PFSK-1 (cell line): Measurements from ENCODE around the gene OR9Q1.

ENCODE experiments used
- FOXP2 ChIP-seq: optimal IDR thresholded peaks from 2 replicates; pipeline ENCODE3; 2011; ENCODE audit warnings: borderline replicate concordance, control low read depth, inconsistent platforms; ENCODE audit not compliant: insufficient read depth; ENCODE audit errors: extremely low read length, extremely low read depth
- POLR2AphosphoS5 ChIP-seq: IDR thresholded peaks from 2 replicates; pipeline ENCODE4 v1.6.1; 2012; ENCODE audit warnings: low read depth, mild to moderate bottlenecking, control low read depth, low read length, moderate library complexity
- SIN3A ChIP-seq: IDR thresholded peaks from 2 replicates; pipeline ENCODE4 v1.6.1; 2012; ENCODE audit warnings: mild to moderate bottlenecking, low read length, moderate library complexity, borderline replicate concordance; ENCODE audit not compliant: insufficient read depth
- TAF1 ChIP-seq: IDR thresholded peaks from 2 replicates; pipeline ENCODE4 v1.6.1; 2012; ENCODE audit warnings: low read length, control low read depth, borderline replicate concordance; ENCODE audit not compliant: insufficient read depth

GRCh38 chr11:58097437-58097836 is 73.8 kb downstream of the OR9Q1 start:
- TF ChIP-seq SIN3A (no peak), TAF1 (no peak), POLR2AphosphoS5 (no peak), FOXP2 (no peak)
